ENCODE measurements around the gene RSPH4A.
"Not testable (repeated sequence)": the region's sequence is repeated elsewhere in the genome, so short reads cannot be mapped to it uniquely, and the experiment has no call there.

RSPH4A gene

GRCh38 chr6:116615937-116616736 is at the start of gene RSPH4A:
Gene RSPH4A (plus strand): TSS chr6:116616479. CDS start chr6:116616624, 145 bp downstream.
- DNase-seq (ENCODE audit: low read depth in 1 of 2, low spot score in 1 of 2), result peak; percentile 24 to 38

GRCh38 chr6:116568111-116568510 is 48.2 kb upstream of the RSPH4A start:
- no peak for DNase-seq (ENCODE audit: low read depth in 1 of 2, low spot score in 1 of 2)

DNA sequence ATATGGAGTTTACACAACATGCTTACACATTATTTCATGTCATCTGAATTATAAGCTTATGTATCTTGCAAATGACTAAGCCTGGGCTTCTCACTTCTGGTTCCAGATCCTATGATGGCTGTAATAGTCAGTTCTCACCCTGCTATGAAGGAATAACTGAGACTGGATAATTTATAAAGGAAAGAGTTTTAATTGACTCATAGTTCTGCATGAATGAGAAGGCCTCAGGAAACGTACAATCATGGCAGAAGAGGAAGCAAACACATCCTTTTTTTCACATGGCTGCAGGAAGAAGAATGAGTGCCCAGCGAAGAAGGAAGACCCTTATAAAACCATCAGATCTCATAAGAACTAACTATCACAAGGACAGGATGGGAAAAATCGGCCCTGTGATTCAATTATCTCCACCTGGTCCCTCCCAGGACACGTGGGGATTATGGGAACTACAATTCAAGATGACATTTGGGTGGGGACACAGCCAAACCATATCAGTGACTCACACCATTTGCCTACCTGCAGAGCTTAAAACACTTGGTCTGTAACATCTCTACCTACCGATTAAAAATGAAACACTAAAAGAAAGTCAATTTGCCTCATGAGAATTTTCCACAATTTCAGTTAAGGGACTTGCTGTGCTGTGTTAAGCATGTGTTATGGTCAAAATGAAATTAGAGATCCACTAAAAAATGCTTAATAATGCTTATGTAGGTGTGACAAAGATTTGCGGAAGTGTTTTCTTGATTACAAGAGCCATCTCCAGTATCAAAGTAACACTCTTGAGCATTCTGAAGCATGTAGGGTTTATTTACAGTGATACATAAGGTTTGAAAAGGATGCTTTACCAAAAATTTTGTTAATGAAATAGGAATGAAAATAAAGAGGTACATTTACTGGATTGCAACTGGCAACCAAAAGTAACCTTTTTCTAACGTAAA is 47.2 kb upstream of the RSPH4A start:
- DNase-seq (ENCODE audit: low read depth in 1 of 2, low spot score in 1 of 2), result no peak

GRCh38 chr6:116570856-116571682 is 45.2 kb upstream of the RSPH4A start, which contains the start of gene RWDD1:
Gene RWDD1 (plus strand): TSS chr6:116571504. CDS start chr6:116571583, 79 bp downstream.
- peak; percentile 95 to 97 for DNase-seq (ENCODE audit: low read depth in 1 of 2, low spot score in 1 of 2)

- no peak for DNase-seq (ENCODE audit: low read depth in 1 of 2, low spot score in 1 of 2)
Observed at GRCh38 chr6:116571683-116572000, 44.6 kb upstream of the RSPH4A start.

GRCh38 chr6:116572162-116572561 is 44.1 kb upstream of the RSPH4A start:
- no peak for DNase-seq (ENCODE audit: low read depth in 1 of 2, low spot score in 1 of 2)

DNA sequence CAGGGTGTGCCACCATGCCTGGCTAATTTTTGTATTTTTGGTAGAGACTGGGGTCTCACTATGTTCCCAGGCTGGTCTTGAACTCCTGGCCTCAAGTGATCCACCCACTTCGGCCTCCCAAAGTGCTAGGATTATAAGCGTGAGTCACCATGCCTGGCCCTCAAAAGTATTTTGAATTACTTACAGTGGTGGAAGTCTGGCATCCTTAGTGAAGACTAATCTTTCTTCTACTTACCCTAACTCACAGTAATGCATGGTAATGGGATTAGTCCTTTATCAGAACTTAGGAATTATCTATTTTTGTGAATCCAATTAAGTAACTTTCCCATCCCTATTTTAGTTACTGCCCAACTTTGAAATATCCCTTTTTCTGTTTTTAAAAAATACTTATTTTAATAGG is 41.1 kb upstream of the RSPH4A start:
- no peak for DNase-seq (ENCODE audit: low read depth in 1 of 2, low spot score in 1 of 2)

DNA sequence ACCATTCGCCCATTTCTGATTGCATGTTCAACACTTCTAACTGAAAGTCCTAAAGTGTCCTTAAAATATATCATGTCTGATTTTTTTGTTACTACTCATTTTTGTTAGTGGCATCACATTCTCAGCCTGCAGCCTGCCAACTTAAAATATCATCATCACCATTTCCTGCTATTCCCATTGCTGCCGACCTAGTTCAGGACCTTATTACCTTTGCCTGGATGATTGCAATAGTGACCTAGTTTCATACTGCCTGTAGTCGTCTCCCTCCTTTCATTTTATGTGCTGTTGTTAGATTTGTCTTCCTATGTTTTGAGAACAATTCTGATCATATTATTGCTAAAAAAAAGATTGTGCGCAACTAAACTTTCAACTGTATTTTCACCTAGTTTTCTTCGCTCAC is 38.8 kb upstream of the RSPH4A start:
- no peak for DNase-seq (ENCODE audit: low read depth in 1 of 2, low spot score in 1 of 2)

GRCh38 chr6:116578335-116578734 is 37.9 kb upstream of the RSPH4A start:
- DNase-seq (ENCODE audit: low read depth in 1 of 2, low spot score in 1 of 2), result no peak

DNA sequence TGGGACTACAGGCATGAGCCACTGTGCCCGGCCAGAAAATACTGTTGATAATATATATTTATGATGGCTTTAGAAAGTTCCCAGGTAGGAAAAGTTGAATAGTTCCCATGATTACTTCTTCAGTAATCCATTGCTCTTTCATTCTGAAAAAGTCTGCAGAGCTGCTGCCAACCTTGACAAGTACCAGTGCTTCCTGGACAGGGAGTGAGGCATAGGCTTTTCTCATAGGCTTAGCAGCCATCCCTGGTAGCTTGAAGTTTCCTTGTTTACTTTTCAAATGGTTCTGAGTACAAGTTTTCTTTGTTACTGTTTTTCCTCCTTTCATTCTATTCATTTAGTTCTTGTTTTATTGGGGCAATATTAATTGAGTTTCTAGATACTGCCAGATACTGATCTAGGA is 37.1 kb upstream of the RSPH4A start:
- DNase-seq (ENCODE audit: low read depth in 1 of 2, low spot score in 1 of 2), result no peak

- DNase-seq (ENCODE audit: low read depth in 1 of 2, low spot score in 1 of 2), result no peak
Observed at GRCh38 chr6:116580198-116580597, 36.1 kb upstream of the RSPH4A start.

- DNase-seq (ENCODE audit: low read depth in 1 of 2, low spot score in 1 of 2), result no peak
Observed at GRCh38 chr6:116586276-116586675, 30.0 kb upstream of the RSPH4A start.

DNA sequence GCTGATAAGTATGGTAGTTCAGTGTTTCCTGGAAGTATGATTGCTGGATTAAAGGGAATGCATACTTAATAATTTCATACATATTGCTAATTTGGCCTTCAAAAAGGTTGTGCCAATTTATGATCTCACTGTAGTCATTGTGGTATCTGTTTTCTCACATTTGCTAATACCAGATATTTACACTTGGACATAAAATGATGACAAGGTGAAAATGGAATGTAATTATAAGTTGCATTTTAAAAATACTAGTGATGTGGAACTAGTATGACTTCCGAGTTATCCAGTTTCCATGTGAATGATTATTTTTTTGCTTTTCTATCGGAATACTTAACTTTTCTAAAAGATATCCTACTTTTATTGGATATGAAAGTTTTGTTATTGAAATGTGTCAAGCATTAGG is 29.5 kb upstream of the RSPH4A start:
- no peak for DNase-seq (ENCODE audit: low read depth in 1 of 2, low spot score in 1 of 2)

GRCh38 chr6:116595247-116595646 is 21.0 kb upstream of the RSPH4A start:
- no peak for DNase-seq (ENCODE audit: low read depth in 1 of 2, low spot score in 1 of 2)

GRCh38 chr6:116596815-116597214 is 19.5 kb upstream of the RSPH4A start:
- no peak for DNase-seq (ENCODE audit: low read depth in 1 of 2, low spot score in 1 of 2)

GRCh38 chr6:116603916-116604315 is 12.4 kb upstream of the RSPH4A start:
- not testable (repeated sequence) for DNase-seq (ENCODE audit: low read depth in 1 of 2, low spot score in 1 of 2)

GRCh38 chr6:116604868-116605267 is 11.4 kb upstream of the RSPH4A start:
- not testable (repeated sequence) for DNase-seq (ENCODE audit: low read depth in 1 of 2, low spot score in 1 of 2)

GRCh38 chr6:116605935-116606334 is 10.3 kb upstream of the RSPH4A start:
- no peak for DNase-seq (ENCODE audit: low read depth in 1 of 2, low spot score in 1 of 2)

- no peak for DNase-seq (ENCODE audit: low read depth in 1 of 2, low spot score in 1 of 2)
Observed at GRCh38 chr6:116611056-116611455, 5.2 kb upstream of the RSPH4A start.

- no peak for DNase-seq (ENCODE audit: low read depth in 1 of 2, low spot score in 1 of 2)
Observed at GRCh38 chr6:116616737-116617053, 416 bp downstream of the RSPH4A start.

GRCh38 chr6:116624036-116624805 is 7.9 kb downstream of the RSPH4A start:
- DNase-seq (ENCODE audit: low read depth in 1 of 2, low spot score in 1 of 2), result no peak

Measured in activated T-helper 1 cell treated with anti-CD3 and anti-CD28 coated beads, Interleukin-2, amount 50 U/mL, for 16 hours (primary cell).